PC-3 (cell line): Measurements from ENCODE around the gene NIN.

Source experiments
- CTCF ChIP-seq: fragments of 300-600 bp; sonication (generic); conservative IDR thresholded peaks from 2 replicates; pipeline ENCODE4 v1.5.1; 2017; ENCODE audit warnings: antibody characterized with exemption, low read depth, mild to moderate bottlenecking, low read length
- EZH2 ChIP-seq: fragments of 300-600 bp; sonication (generic); IDR thresholded peaks from one replicate; pipeline ENCODE4 v1.6.1; 2017; ENCODE audit warnings: antibody characterized with exemption, mild to moderate bottlenecking, low read length; ENCODE audit not compliant: unreplicated experiment
- EZH2phosphoT487 ChIP-seq: fragments of 300-600 bp; sonication (generic); IDR thresholded peaks from 2 replicates; pipeline ENCODE4 v1.6.1; 2018; ENCODE audit warnings: mild to moderate bottlenecking, antibody characterized with exemption, low read length, borderline replicate concordance

- no peak for TF ChIP-seq CTCF
- no peak for TF ChIP-seq EZH2
- no peak for TF ChIP-seq EZH2phosphoT487
Measured at GRCh38 chr14:50763382-50764007, 67.5 kb downstream of the NIN start.
